Measurements from ENCODE around the gene GPR132. TPM values are rescaled to one million over a fixed set of nuclear protein-coding genes. Genes with fewer than 3 reads are reported as not detected.

The GPR132 gene
- total RNA-seq, 2 experiments from 2014 or later, result 33.4 to 34.2 TPM

DNA sequence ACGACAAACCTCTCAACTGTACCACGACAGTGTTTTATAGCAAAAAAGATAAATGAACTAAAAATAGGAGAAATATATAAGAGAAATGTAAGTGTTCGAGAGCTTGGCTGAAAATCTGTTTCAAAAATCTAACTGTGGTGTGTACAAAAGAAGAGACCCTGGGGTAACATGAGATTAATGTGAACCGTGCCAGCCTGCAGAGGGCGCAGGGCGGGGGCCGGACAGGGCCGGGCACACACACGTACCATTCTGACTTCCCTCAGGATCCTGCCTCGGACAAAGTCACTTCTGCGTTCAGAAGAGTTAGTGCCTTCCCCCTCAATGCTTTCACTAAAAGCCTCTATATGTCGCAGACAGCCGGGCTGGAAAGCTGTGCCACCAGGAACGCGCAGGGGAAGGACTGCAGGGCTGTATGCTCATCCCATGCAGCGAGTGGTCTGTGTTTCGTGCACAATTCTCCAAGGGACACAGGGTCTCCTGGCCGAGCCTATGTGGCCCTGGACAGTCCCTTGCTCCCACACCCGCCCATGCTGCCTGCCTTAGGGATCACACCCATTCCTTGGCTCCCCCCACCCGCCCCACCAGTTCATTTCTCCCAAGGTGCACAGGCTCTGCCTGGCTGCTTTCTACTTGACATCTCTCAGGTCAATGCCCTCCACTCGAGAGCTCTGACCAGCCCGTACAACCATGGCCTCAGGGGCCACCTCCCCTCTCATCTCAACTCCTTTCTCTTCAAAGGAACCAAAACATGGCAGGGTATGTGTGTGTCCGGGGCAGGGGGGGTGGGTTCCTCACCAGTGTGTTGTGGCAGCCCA lies 52.9 kb downstream of the GPR132 start:
- H3K4me1 Mint-ChIP-seq (ENCODE audit: low read depth), result peaks cover 36% of the 10 kb centered on the region
- H3K4me3 Mint-ChIP-seq, result no peak overlapping the region
- H3K27ac Mint-ChIP-seq, result no peak overlapping the region
- H3K27me3 Mint-ChIP-seq, result no peaks in the 10 kb centered on the region
- CTCF ChIA-PET, result interaction anchor here (0.9 to 1.2 kb wide), 3 partner anchors 27 to 244 kb away, joined by 3 to 7 read pairs (median 3); partner anchors contain the start of gene CLBA1
- peaks cover 53% of the 10 kb centered on the region for H3K36me3 Mint-ChIP-seq
- intact Hi-C loops (cut with micrococcal nuclease), result no loop called here
- H3K9me3 Mint-ChIP-seq, result no peaks in the 10 kb centered on the region
- POLR2A ChIA-PET, result no interaction called here
- no peak for DNase-seq

DNA sequence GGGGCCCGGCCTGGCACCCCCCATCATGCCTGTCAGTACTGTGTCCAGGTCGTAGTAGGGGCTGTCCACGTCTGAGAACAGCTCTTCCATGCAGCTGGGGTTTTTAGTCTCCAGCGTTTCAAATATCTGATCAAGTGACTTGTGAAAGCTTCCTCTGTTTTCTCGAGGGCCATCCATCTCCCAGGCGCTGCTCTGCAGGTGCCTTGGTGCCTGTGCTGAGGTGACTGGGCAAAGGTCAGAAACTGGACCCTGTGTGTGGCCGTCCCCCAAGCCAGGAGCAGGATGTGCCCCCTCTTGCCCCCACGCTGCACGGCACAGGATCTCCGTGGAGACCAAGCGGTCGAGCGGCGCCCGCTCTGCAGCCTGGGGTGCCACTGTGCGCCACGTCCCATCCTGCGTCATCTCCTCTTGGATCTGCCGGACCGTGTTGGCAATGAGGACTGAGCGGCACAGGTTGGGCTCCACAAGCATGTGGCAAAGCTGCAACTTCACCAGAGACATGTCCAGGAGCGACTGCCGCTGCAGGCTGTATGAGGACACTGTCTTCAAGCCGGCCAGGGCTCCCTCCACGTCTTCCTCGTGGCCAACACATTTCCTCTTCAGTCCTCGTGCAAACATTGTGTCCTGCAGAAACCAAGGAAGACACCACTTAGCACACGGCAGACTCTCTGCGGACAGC lies 53.8 kb downstream of the GPR132 start:
- POLR2A ChIA-PET, result no interaction called here
- Mint-ChIP-seq H3K27me3 (no peaks in the 10 kb centered on the region), H3K27ac (no peak overlapping the region), H3K4me3 (no peak overlapping the region), H3K36me3 (peaks cover 49% of the 10 kb centered on the region), H3K9me3 (no peaks in the 10 kb centered on the region), H3K4me1 (ENCODE audit: low read depth) (peaks cover 30% of the 10 kb centered on the region)
- intact Hi-C loops (cut with micrococcal nuclease), result no loop called here
- CTCF ChIA-PET, result interaction anchor here (1.0 to 1.2 kb wide), 2 partner anchors 33 to 243 kb away, joined by 3 to 7 read pairs; no protein-coding TSS in a partner anchor
- DNase-seq, result no peak

DNA sequence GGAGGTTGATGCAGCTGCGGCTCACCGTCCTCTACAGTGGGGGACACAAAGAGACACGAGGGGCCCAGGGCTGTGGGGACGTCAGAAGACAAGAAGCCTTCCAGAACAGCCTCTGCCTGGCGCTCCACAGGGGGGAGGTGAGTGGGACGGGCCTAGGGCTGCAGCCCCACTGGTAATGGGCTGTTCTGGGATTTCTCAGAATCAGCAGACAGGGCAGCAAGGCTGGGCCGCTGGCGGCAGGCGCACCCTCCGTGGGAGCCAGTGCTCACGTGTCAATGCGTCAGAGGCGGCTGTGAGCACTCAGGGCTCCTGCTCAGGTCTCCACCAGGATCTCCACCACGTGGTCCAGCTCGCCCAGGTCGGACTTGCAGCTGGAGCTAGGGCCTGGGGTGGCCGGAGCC lies 54.3 kb downstream of the GPR132 start:
- Mint-ChIP-seq H3K9me3 (no peaks in the 10 kb centered on the region), H3K4me3 (no peak overlapping the region), H3K4me1 (ENCODE audit: low read depth) (peaks cover 25% of the 10 kb centered on the region), H3K36me3 (peaks cover 44% of the 10 kb centered on the region), H3K27me3 (no peaks in the 10 kb centered on the region), H3K27ac (no peak overlapping the region)
- intact Hi-C loops (cut with micrococcal nuclease), result no loop called here
- DNase-seq, result no peak
- POLR2A ChIA-PET, result no interaction called here
- CTCF ChIA-PET, result no interaction called here

DNA sequence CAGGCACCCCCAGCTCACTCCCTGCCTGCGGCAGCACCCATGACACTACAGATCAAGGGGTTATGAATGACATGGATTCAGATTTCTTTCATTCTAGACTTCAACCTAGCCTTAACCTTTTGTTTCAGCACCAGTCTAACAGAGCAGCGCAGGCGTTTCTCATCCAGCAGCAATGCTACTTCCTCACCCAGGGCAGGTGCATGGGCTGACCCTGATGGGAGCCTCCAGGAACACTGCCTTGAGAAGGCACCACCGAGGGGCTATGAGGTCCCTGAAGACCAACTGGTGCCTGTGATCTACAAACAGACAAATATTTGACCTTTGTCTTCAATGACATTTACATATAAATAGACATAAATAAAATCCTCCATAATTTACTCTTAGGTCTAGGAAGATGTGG lies 55.1 kb downstream of the GPR132 start:
- Mint-ChIP-seq H3K27ac (no peak overlapping the region), H3K4me3 (no peak overlapping the region), H3K36me3 (peaks cover 41% of the 10 kb centered on the region), H3K9me3 (no peaks in the 10 kb centered on the region), H3K4me1 (ENCODE audit: low read depth) (peaks cover 17% of the 10 kb centered on the region), H3K27me3 (no peaks in the 10 kb centered on the region)
- intact Hi-C loops (cut with micrococcal nuclease), result no loop called here
- DNase-seq, result no peak
- ChIA-PET CTCF (no interaction called here), POLR2A (no interaction called here)

DNA sequence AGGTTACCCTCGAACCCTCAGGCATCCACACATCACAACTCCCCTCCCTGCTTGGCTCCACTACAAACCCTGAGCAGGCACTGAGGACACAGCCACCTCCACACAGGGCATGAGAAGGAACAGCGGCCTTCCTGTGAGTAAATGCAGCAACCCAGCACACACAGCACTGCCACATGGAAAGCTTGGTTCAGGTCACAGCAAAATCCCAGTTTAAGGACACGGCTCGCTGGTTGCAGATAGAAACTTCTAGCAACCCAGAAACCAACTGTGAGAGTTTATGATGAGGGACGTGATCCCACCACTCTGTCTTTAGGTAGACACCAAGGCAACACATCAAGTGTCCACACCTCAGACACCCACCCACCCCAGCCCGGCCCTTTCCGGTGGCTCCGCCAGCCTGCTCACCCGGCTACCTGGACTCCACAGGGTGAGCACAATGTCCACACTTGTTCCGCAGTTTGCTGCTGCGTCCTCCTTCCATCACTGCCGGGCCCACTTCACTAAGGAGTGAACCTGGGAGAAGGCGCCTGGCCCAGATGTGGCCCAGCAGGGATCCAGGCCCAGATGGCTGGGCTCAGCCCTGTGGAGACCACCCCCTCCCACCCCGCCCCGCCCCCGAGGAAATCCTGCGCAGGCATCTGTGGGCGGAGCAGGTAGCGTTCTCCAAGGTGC lies 57.5 kb downstream of the GPR132 start:
- intact Hi-C loops (cut with micrococcal nuclease), result no loop called here
- H3K9me3 Mint-ChIP-seq, result no peaks in the 10 kb centered on the region
- peaks cover 30% of the 10 kb centered on the region for H3K36me3 Mint-ChIP-seq
- peaks cover 2% of the 10 kb centered on the region for H3K4me1 Mint-ChIP-seq (ENCODE audit: low read depth)
- no peak overlapping the region for H3K27ac Mint-ChIP-seq
- ChIA-PET POLR2A (no interaction called here), CTCF (interaction anchor here (0.6 kb wide), 1 partner anchor 18 kb away, joined by 3 read pairs; no protein-coding TSS in a partner anchor)
- no peak overlapping the region for H3K4me3 Mint-ChIP-seq
- no peak for DNase-seq
- H3K27me3 Mint-ChIP-seq, result no peaks in the 10 kb centered on the region

DNA sequence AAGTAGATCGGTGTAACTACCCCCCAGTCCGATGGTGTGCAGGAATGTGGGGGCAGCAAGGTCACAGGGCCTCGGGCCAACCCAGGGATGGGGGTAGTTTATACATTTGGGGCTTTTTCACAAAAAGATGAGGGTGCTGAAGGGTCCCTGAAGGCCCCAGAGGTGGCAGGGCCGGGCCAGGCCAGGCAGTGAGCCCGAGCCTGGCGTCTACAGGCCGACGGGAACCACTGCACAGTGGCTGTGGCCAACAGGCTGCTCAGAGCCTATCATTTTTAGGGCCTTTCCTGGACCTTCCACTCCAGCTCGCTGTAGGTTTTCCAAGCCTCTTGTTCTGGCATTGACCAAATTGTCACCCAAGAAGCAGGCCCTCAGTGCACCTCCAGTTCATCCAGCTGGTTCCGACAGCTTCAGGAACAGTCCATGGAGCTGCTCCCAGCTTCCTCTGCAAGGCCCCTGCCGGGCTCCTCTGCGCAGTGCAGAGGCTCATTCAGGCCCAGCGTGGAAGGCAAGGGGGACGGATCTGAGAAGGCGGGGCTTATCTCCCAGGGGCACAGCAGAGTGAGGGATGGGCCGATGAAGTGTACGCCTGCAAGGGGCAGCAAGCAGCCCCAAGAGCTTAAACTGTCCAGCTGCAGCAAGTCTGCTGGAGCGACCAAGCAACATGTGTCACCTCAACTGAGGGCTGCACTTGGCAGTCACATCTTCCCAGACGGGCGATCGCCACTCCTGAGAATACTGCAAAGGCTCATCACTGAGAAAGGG lies 58.2 kb downstream of the GPR132 start:
- CTCF ChIA-PET, result interaction anchor here (0.6 to 3.7 kb wide), 3 partner anchors 13 to 38 kb away, joined by 3 to 27 read pairs (median 3); no protein-coding TSS in a partner anchor
- no peak overlapping the region for H3K4me3 Mint-ChIP-seq
- POLR2A ChIA-PET, result no interaction called here
- H3K9me3 Mint-ChIP-seq, result no peaks in the 10 kb centered on the region
- H3K36me3 Mint-ChIP-seq, result peaks cover 27% of the 10 kb centered on the region
- intact Hi-C loops (cut with micrococcal nuclease), result no loop called here
- no peaks in the 10 kb centered on the region for H3K27me3 Mint-ChIP-seq
- H3K27ac Mint-ChIP-seq, result no peak overlapping the region
- no peak for DNase-seq
- peaks cover 2% of the 10 kb centered on the region for H3K4me1 Mint-ChIP-seq (ENCODE audit: low read depth)

DNA sequence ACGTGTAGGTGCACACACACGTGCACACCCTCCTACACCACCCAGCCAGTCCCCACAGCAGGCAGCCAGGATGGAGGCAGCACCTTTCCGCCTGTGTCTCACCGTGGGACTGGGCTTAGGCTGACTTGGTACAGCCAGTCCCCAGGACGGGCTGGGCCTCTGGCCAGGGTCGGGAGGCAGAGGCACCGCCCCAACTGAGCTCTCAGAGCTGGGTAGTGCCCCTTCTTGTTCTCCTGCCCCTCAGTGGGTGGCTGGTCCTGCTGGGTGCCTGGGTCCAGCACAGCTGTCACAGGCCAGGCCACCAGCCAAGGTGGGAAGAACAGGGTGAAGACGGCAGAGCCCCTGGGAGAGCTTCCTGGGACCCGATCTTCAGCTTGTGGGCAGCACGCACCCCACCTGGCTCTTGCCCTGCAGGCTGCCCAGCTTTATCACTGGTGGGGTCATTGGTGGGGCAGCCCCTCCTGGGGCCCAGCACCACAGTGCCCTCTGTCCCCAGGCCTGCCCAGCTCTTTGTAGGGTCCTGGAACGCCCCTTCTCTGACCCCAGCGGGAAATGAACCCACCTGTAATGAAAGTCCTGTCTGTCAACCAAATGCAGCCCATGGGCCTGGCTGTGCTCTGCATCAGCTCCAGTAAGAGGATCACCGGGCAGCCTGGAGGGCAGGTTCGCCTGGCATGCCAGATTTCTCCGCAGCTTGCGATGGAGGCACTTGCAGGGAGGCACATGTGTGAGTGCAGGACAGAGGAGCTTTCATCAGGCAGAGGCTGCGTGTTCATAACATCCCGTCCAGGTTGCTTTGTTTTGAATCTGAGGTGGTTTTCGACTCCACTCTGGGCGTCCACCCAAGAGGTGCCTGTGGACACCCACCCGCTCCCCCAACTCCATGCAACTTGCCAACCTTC lies 59.0 kb downstream of the GPR132 start:
- Mint-ChIP-seq H3K27ac (no peak overlapping the region), H3K9me3 (no peaks in the 10 kb centered on the region), H3K36me3 (peaks cover 19% of the 10 kb centered on the region), H3K27me3 (no peaks in the 10 kb centered on the region), H3K4me1 (ENCODE audit: low read depth) (peaks cover 2% of the 10 kb centered on the region), H3K4me3 (no peak overlapping the region)
- CTCF ChIA-PET, result interaction anchor here (0.9 to 3.7 kb wide), 3 partner anchors 13 to 84 kb away, joined by 3 to 27 read pairs (median 3); no protein-coding TSS in a partner anchor
- DNase-seq, result no peak
- POLR2A ChIA-PET, result no interaction called here
- intact Hi-C loops (cut with micrococcal nuclease), result loop anchor here (2.0 kb wide), 1 partner anchor 15 kb away; the partner anchor contains the start of gene CDCA4

DNA sequence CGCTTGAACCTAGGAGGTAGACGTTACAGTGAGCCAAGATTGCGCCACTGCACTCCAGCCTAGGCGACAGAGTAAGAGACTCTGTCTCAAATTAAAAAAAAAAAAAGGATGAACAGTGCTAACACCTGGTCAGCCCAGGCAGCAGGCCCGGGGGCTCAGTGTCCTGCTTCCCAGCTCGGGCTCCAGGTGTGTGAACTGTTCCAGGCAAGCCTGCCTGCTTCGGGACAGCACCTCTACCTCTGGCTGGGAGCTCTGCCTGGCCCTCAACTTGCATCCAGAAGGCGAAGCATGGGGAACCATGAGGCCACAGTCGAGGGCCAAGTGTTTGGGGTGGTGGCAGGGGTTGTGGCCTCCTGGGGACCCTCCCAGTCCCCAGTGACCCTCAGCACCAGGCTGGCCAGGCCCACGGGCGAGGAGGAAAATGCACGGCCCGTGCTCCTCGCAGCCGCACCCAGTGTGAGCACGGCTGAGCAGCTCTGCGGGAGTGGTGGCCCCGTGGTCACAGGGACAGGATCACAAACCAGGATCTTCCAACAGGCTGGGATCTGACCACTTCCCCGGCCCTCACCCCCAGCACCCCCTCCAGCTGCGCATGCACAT lies 59.8 kb downstream of the GPR132 start:
- no peak overlapping the region for H3K27ac Mint-ChIP-seq
- DNase-seq, result no peak
- peaks cover 2% of the 10 kb centered on the region for H3K4me1 Mint-ChIP-seq (ENCODE audit: low read depth)
- intact Hi-C loops (cut with micrococcal nuclease), result loop anchor here (2.0 kb wide), 1 partner anchor 15 kb away; the partner anchor contains the start of gene CDCA4
- no peaks in the 10 kb centered on the region for H3K27me3 Mint-ChIP-seq
- peaks cover 15% of the 10 kb centered on the region for H3K36me3 Mint-ChIP-seq
- H3K9me3 Mint-ChIP-seq, result no peaks in the 10 kb centered on the region
- H3K4me3 Mint-ChIP-seq, result no peak overlapping the region
- ChIA-PET CTCF (interaction anchor here (0.7 to 3.7 kb wide), 4 partner anchors 14 to 85 kb away, joined by 3 to 27 read pairs (median 3); no protein-coding TSS in a partner anchor), POLR2A (no interaction called here)
